CD14-positive monocyte (primary cell): ENCODE results near the gene CDH12. TPM values are rescaled to one million over a fixed set of nuclear protein-coding genes. Genes with fewer than 3 reads are reported as not detected.
"Not testable (repeated sequence)": the region's sequence is repeated elsewhere in the genome, so short reads cannot be mapped to it uniquely, and the experiment has no call there.

Experiments
- DNase-seq, 3 donors: peaks; one replicate each; pipeline ENCODE4 v3.0.0-alpha.2; 2011 to 2022
- H2AFZ ChIP-seq: 2 replicates; pipeline ENCODE4 v1.6.0; 2012; ENCODE audit warnings: mild to moderate bottlenecking, low read depth, low read length, inconsistent platforms; ENCODE audit not compliant: insufficient read depth, poor library complexity, severe bottlenecking
- H3K27ac ChIP-seq, 2 donors: 1 replicate in 1 of 2; 2 replicates in 1 of 2; pipeline ENCODE4 v1.5.1; 2012 to 2013; ENCODE audit warnings: low read length in 2 of 2, control low read depth in 1 of 2, inconsistent platforms in 1 of 2, low read depth in 1 of 2, mild to moderate bottlenecking in 1 of 2
- H3K27me3 ChIP-seq, 2 donors: one replicate each; pipeline versions ENCODE4 v1.6.0 to v1.6.1; 2011 to 2013; ENCODE audit warnings: low read length in 2 of 2; ENCODE audit not compliant: control insufficient read depth in 2 of 2, insufficient read depth in 2 of 2
- H3K36me3 ChIP-seq, 2 donors: replicated peaks in 1 of 2; 1 replicate in 1 of 2; 2 replicates in 1 of 2; pipeline versions ENCODE4 v1.5.1 to v1.6.1; 2012 to 2013; ENCODE audit warnings: low read length in 2 of 2, control low read depth in 1 of 2, inconsistent platforms in 1 of 2, mild to moderate bottlenecking in 1 of 2; ENCODE audit not compliant: insufficient read depth in 2 of 2, control insufficient read depth in 1 of 2
- H3K4me1 ChIP-seq, 2 donors: 1 replicate in 1 of 2; 2 replicates in 1 of 2; pipeline versions ENCODE4 v1.5.1 to v1.6.1; 2012 to 2013; ENCODE audit warnings: low read length in 2 of 2, control low read depth in 1 of 2, inconsistent platforms in 1 of 2, mild to moderate bottlenecking in 1 of 2, moderate library complexity in 1 of 2; ENCODE audit not compliant: insufficient read depth in 2 of 2, control insufficient read depth in 1 of 2
- H3K4me2 ChIP-seq: replicated peaks from 2 replicates; pipeline ENCODE3; 2012; ENCODE audit warnings: low read length, moderate library complexity, mild to moderate bottlenecking; ENCODE audit not compliant: poor library complexity, severe bottlenecking; ENCODE audit errors: extremely low read depth
- H3K4me3 ChIP-seq, 3 experiments: fragments of 200-600 bp in 1 of 3; sonication (generic) in 1 of 3; replicated peaks in 1 of 3; 1 replicate in 2 of 3; 2 replicates in 1 of 3; pipeline ENCODE4 v1.5.1; 2011 to 2013; ENCODE audit warnings: low read length in 3 of 3, mild to moderate bottlenecking in 3 of 3, control low read depth in 2 of 3, low read depth in 2 of 3, inconsistent platforms in 1 of 3, moderate library complexity in 1 of 3
- H3K79me2 ChIP-seq: 2 replicates; pipeline ENCODE4 v1.6.0; 2012; ENCODE audit warnings: mild to moderate bottlenecking, control low read depth, inconsistent platforms, low read length, moderate library complexity; ENCODE audit not compliant: insufficient read depth
- H3K9ac ChIP-seq: 2 replicates; pipeline ENCODE4 v1.6.0; 2017; ENCODE audit warnings: low read length, mild to moderate bottlenecking; ENCODE audit not compliant: insufficient read depth, poor library complexity, severe bottlenecking
- H3K9me3 ChIP-seq, 2 donors: replicated peaks in 1 of 2; 1 replicate in 1 of 2; 2 replicates in 1 of 2; pipeline versions ENCODE4 v1.5.1 to v1.6.1; 2012 to 2013; ENCODE audit warnings: low read length in 2 of 2, control low read depth in 1 of 2; ENCODE audit not compliant: control insufficient read depth in 1 of 2, insufficient read depth in 1 of 2
- H4K20me1 ChIP-seq: 2 replicates; pipeline ENCODE4 v1.6.0; 2012; ENCODE audit warnings: mild to moderate bottlenecking, low read length, control low read depth, moderate library complexity; ENCODE audit not compliant: insufficient read depth
- H3K27ac Mint-ChIP-seq, 7 donors: one replicate each; pipeline ENCODE4 v1.8.0; 2020; ENCODE audit warnings: mild to moderate bottlenecking in 7 of 7, mixed read lengths in 7 of 7, moderate library complexity in 6 of 7, inconsistent platforms in 2 of 7
- H3K27me3 Mint-ChIP-seq, 3 donors: one replicate each; pipeline ENCODE4 v1.8.0; 2021 to 2022; ENCODE audit warnings: low read depth in 3 of 3, mild to moderate bottlenecking in 3 of 3, mixed read lengths in 3 of 3, moderate library complexity in 3 of 3, inconsistent platforms in 1 of 3
- H3K36me3 Mint-ChIP-seq, 2 donors: one replicate each; pipeline ENCODE4 v1.8.0; 2020; ENCODE audit warnings: mixed read lengths in 2 of 2, inconsistent platforms in 1 of 2, mild to moderate bottlenecking in 1 of 2
- H3K4me1 Mint-ChIP-seq: one replicate; pipeline ENCODE4 v1.8.0; 2020; ENCODE audit warnings: mild to moderate bottlenecking, mixed read lengths
- H3K4me3 Mint-ChIP-seq, 2 donors: one replicate each; pipeline ENCODE4 v1.8.0; 2020; ENCODE audit warnings: mild to moderate bottlenecking in 2 of 2, mixed read lengths in 2 of 2, moderate library complexity in 1 of 2
- H3K9me3 Mint-ChIP-seq, 7 donors: one replicate each; pipeline ENCODE4 v1.8.0; 2020 to 2022; ENCODE audit warnings: mixed read lengths in 7 of 7, mild to moderate bottlenecking in 6 of 7, moderate library complexity in 6 of 7, inconsistent platforms in 2 of 7
- CTCF ChIP-seq: fragments of 200-600 bp; IDR thresholded peaks from one replicate; pipeline ENCODE4 v1.8.0; 2022; ENCODE audit warnings: antibody characterized with exemption, mild to moderate bottlenecking
- WGBS: methylation state at CpG from one replicate; pipeline ENCODE4 v1.1.5; 2013; ENCODE audit warnings: missing lambda C conversion rate; ENCODE audit not compliant: insufficient coverage; 5-methylcytosine and 5-hydroxymethylcytosine counted together
- intact Hi-C, 2 donors: fragments of 100-400 bp; cut with micrococcal nuclease; formaldehyde crosslinking; loops; one replicate each; pipeline versions ENCODE4 v1.15.0 to v1.15.1; 2023
- polyA plus RNA-seq, 3 donors: library from polyadenylated mRNA; depleted of rRNA in 1 of 3; unstranded in 2 of 3; stranded (reverse) in 1 of 3; fragments of 300-500 nt in 2 of 3; fragments of >200 nt in 1 of 3; fragmentation: Illumina TruSeq in 2 of 3; gene quantifications; 1 replicate in 2 of 3; 2 replicates in 1 of 3; pipeline ENCODE4 v1.2.3, GENCODE V29; 2012 to 2021

CDH12 gene
- polyA plus RNA-seq, 3 donors: not detected

GRCh38 chr5:22139662-22140300 is 713.4 kb downstream of the CDH12 start:
- H3K9me3 ChIP-seq, H3K79me2 ChIP-seq, H3K4me2 ChIP-seq, H3K27me3 Mint-ChIP-seq, intact Hi-C loops, H3K27ac ChIP-seq, H3K4me1 ChIP-seq, H3K4me3 ChIP-seq, H3K36me3 ChIP-seq, H3K4me1 Mint-ChIP-seq, H4K20me1 ChIP-seq, H3K27me3 ChIP-seq, H2AFZ ChIP-seq, H3K4me3 Mint-ChIP-seq, H3K9me3 Mint-ChIP-seq, DNase-seq, H3K27ac Mint-ChIP-seq, H3K36me3 Mint-ChIP-seq, H3K9ac ChIP-seq: not testable (repeated sequence)
- no CpG with 5 or more reads among the region's 6 CpGs for WGBS

GRCh38 chr5:22111320-22111719 is 741.8 kb downstream of the CDH12 start:
- no peak overlapping the region for H3K4me2 ChIP-seq
- H4K20me1 ChIP-seq: no peaks in the 10 kb centered on the region
- no peaks in the 10 kb centered on the region for H3K9me3 ChIP-seq
- H3K4me1 Mint-ChIP-seq: no peaks in the 10 kb centered on the region
- no peak for TF ChIP-seq CTCF
- H3K27ac ChIP-seq: no peak overlapping the region
- intact Hi-C loops: no loop called here
- no CpG with 5 or more reads among the region's 3 CpGs for whole genome bisulfite sequencing
- no peaks in the 10 kb centered on the region for H3K27me3 Mint-ChIP-seq
- no peaks in the 10 kb centered on the region for H3K36me3 ChIP-seq
- H3K4me1 ChIP-seq: no peaks in the 10 kb centered on the region
- H3K9ac ChIP-seq: no peak overlapping the region
- no peak overlapping the region for H3K4me3 Mint-ChIP-seq
- no peaks in the 10 kb centered on the region for H3K79me2 ChIP-seq
- no peaks in the 10 kb centered on the region for H3K36me3 Mint-ChIP-seq
- H3K27ac Mint-ChIP-seq: no peak overlapping the region
- no peaks in the 10 kb centered on the region for H3K27me3 ChIP-seq
- DNase-seq: no peak
- peaks cover 0 to 7% (median 3%) of the 10 kb centered on the region in 7 donors for H3K9me3 Mint-ChIP-seq
- H2AFZ ChIP-seq: no peak overlapping the region
- H3K4me3 ChIP-seq: no peak overlapping the region
